PC-3 (cell line): Measurements from ENCODE around the gene EHMT1. TPM values are rescaled to one million over a fixed set of nuclear protein-coding genes. Genes with fewer than 3 reads are reported as not detected.

ENCODE experiments used
- ATAC-seq: fragments of 200-7000 bp; cut with Tn5 transposase; 2 replicates; pipeline ENCODE4 v1.9.1; 2020; ENCODE audit warnings: mild to moderate bottlenecking, moderate library complexity
- BruUV-seq: library from RNA; stranded (reverse); fragments of 400-500 nt; replicated peaks from 2 replicates; lab custom pipeline; 2021; lab: Mats Ljungman, UMichigan
- CTCF ChIA-PET: fragments of 300-600 bp; sonication (Branson Sonifier 250); formaldehyde crosslinking; loops from one replicate; lab custom pipeline; 2022; ENCODE audit warnings: antibody characterized with exemption; lab: Charles Lee
- POLR2A ChIA-PET: fragments of 300-600 bp; sonication (Branson Sonifier 250); formaldehyde crosslinking; loops from one replicate; lab custom pipeline; 2022; ENCODE audit warnings: antibody characterized with exemption; ENCODE audit not compliant: unreplicated experiment; lab: Charles Lee
- DNase-seq: peaks from one replicate; pipeline ENCODE4 v3.0.0-alpha.2; 2015
- H2AFZ ChIP-seq: fragments of 300-600 bp; sonication (generic); 2 replicates; pipeline ENCODE4 v1.6.0; 2016; ENCODE audit warnings: antibody characterized with exemption, low read length
- H3F3A ChIP-seq: fragments of 300-600 bp; sonication (generic); one replicate; pipeline ENCODE4 v1.6.0; 2017; ENCODE audit warnings: antibody characterized with exemption, low read length, control low read depth, mild to moderate bottlenecking; ENCODE audit not compliant: unreplicated experiment
- H3K27ac ChIP-seq: fragments of 300-600 bp; sonication (generic); 2 replicates; pipeline ENCODE4 v1.5.1; 2016; ENCODE audit warnings: mild to moderate bottlenecking, low read length
- H3K27me3 ChIP-seq: fragments of 300-600 bp; sonication (generic); 2 replicates; pipeline ENCODE4 v1.6.1; 2016; ENCODE audit warnings: low read length, mixed read lengths
- H3K36me3 ChIP-seq: fragments of 300-600 bp; sonication (generic); 2 replicates; pipeline ENCODE4 v1.6.1; 2016; ENCODE audit warnings: low read depth, mixed run types, low read length, mixed read lengths
- H3K4me1 ChIP-seq: fragments of 300-600 bp; sonication (generic); 2 replicates; pipeline ENCODE4 v1.5.1; 2016; ENCODE audit warnings: low read length; ENCODE audit not compliant: insufficient read depth
- H3K4me2 ChIP-seq: fragments of 300-600 bp; sonication (generic); 2 replicates; pipeline ENCODE4 v1.6.0; 2016; ENCODE audit warnings: low read length
- H3K4me3 ChIP-seq: fragments of 300-600 bp; sonication (generic); 2 replicates; pipeline ENCODE4 v1.5.1; 2016; ENCODE audit warnings: mild to moderate bottlenecking, low read length, mixed read lengths
- H3K79me2 ChIP-seq: fragments of 300-600 bp; sonication (generic); 2 replicates; pipeline ENCODE4 v1.6.1; 2017; ENCODE audit warnings: low read length, mixed read lengths
- H3K9ac ChIP-seq: fragments of 300-600 bp; sonication (generic); 2 replicates; pipeline ENCODE4 v1.6.0; 2016; ENCODE audit warnings: mild to moderate bottlenecking, low read length
- H3K9me2 ChIP-seq: fragments of 300-600 bp; sonication (generic); replicated peaks from 2 replicates; pipeline ENCODE4 v1.6.1; 2016; ENCODE audit warnings: mixed run types, low read length, mixed read lengths
- H3K9me3 ChIP-seq: fragments of 300-600 bp; sonication (generic); 2 replicates; pipeline ENCODE4 v1.6.1; 2016; ENCODE audit warnings: low read length, mixed read lengths
- H4K20me1 ChIP-seq: fragments of 300-600 bp; sonication (generic); 2 replicates; pipeline ENCODE4 v1.6.1; 2016; ENCODE audit warnings: low read length, mixed read lengths
- EZH2 ChIP-seq: fragments of 300-600 bp; sonication (generic); IDR thresholded peaks from one replicate; pipeline ENCODE4 v1.6.1; 2017; ENCODE audit warnings: antibody characterized with exemption, mild to moderate bottlenecking, low read length; ENCODE audit not compliant: unreplicated experiment
- EZH2phosphoT487 ChIP-seq: fragments of 300-600 bp; sonication (generic); IDR thresholded peaks from 2 replicates; pipeline ENCODE4 v1.6.1; 2018; ENCODE audit warnings: mild to moderate bottlenecking, antibody characterized with exemption, low read length, borderline replicate concordance
- intact Hi-C: fragments of 100-400 bp; cut with micrococcal nuclease; formaldehyde crosslinking; loops from 2 replicates; pipeline ENCODE4 v1.9.0; 2023
- total RNA-seq: library from RNA; depleted of rRNA; stranded (reverse); fragments of >200 nt; gene quantifications from 2 replicates; pipeline ENCODE4 v1.2.3, GENCODE V29; 2014
- TF ChIP-seq, protein P1 (sequence below): fragments of 300-600 bp; sonication (generic); conservative IDR thresholded peaks from 2 replicates; pipeline ENCODE4 v1.5.1; 2017; ENCODE audit warnings: antibody characterized with exemption, low read depth, mild to moderate bottlenecking, low read length

Gene EHMT1
- total RNA-seq, 1 experiment from 2014 or later, result 42.8 TPM

DNA sequence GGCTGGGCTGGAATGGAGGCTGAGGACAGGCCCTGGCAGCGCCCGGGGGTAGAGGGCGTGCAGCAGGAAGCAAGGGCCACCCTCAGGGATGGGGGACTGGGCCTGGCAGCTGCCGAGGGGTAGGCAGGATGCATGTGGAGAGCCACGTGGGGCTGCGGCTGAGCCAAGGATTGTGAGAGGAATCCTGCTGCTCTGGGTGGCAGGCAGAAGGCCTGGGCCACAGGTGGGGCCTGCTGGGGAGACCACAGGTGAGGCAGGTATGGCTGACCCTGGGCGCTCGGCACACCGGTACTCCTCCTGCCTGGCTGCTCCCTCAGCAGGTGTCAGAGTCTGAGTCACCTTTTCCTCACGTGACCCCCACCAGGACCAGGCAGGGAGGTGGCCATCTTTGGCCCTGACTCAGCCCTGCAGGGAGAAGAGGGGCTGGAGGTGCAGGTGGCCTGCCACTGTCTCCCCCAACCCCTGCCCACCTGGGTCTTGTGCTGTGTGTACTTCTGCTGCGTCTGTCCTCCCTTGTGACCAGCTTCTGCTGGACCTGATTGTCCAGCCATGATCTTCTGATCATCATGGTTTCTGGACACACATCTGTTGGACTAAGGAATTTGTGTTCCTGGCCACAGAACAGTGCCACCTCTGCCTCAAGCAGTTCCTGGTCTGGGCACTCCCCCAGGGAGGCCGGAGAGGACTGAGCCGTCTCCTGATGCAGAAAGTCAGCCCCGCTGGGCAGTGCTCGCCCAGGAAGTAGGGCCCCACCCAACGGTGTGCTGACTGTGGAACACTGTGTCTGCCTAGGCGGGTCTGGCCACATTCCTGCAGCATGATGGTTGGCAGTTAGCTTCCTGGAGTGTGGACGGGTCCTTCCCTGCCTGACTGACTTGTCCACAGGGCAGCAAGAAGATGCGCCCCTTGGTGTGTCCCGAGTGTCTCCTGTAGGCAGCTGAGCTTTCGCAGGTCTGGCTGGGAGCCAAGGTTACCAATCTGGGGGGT lies 6.9 kb upstream of the EHMT1 start:
- Histone ChIP-seq H3K4me2 (peak overlapping the region; percentile 81), H3K36me3 (peaks cover 5% of the 10 kb centered on the region; the same call in 1 of the 2 replicates), H3K9me3 (no peaks in the 10 kb centered on the region), H3K9me2 (no peaks in the 10 kb centered on the region), H3K4me1 (peaks cover 35% of the 10 kb centered on the region), H3F3A (no peaks in the 10 kb centered on the region), H2AFZ (no peak overlapping the region), H4K20me1 (no peaks in the 10 kb centered on the region), H3K4me3 (peak overlapping the region; percentile 47), H3K9ac (peak overlapping the region; percentile 85), H3K79me2 (peaks cover 61% of the 10 kb centered on the region), H3K27me3 (no peaks in the 10 kb centered on the region), H3K27ac (peak overlapping the region; percentile 99)
- DNase-seq (peak; percentile 96), ATAC-seq (peak; percentile 88)
- ChIA-PET CTCF (no interaction called here), POLR2A (no interaction called here)
- TF ChIP-seq EZH2phosphoT487, result no peak
- TF ChIP-seq EZH2, result no peak
- TF ChIP-seq, protein P1, sequence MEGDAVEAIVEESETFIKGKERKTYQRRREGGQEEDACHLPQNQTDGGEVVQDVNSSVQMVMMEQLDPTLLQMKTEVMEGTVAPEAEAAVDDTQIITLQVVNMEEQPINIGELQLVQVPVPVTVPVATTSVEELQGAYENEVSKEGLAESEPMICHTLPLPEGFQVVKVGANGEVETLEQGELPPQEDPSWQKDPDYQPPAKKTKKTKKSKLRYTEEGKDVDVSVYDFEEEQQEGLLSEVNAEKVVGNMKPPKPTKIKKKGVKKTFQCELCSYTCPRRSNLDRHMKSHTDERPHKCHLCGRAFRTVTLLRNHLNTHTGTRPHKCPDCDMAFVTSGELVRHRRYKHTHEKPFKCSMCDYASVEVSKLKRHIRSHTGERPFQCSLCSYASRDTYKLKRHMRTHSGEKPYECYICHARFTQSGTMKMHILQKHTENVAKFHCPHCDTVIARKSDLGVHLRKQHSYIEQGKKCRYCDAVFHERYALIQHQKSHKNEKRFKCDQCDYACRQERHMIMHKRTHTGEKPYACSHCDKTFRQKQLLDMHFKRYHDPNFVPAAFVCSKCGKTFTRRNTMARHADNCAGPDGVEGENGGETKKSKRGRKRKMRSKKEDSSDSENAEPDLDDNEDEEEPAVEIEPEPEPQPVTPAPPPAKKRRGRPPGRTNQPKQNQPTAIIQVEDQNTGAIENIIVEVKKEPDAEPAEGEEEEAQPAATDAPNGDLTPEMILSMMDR, result no peak
- intact Hi-C loops, result no loop called here
- TSS peak; percentile 30 for BruUV-seq

DNA sequence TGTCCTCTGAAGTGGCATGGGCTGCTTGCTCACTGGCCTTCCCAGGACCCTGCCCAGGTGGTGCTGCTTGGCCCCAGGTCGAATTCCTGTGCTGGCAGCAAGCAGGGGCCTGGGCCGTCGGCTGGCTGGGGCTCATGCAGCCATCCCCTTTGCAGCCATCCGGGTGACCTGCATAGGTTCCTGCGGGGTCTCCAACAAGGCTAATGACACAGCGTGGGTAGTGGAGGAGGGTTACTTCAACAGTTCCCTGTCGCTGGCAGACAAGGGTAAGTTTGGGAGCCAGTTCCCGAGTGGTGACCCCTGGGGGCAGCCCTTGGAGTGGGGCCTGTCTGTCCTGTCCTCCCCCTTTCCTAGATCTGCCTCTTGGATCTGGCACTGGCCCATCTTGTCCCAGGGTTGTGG lies 6.1 kb upstream of the EHMT1 start:
- intact Hi-C loops, result no loop called here
- Histone ChIP-seq H2AFZ (no peak overlapping the region), H3K4me3 (peak overlapping the region; percentile 31; the same call in 1 of the 2 replicates), H3K4me1 (peaks cover 34% of the 10 kb centered on the region), H3K9me3 (no peaks in the 10 kb centered on the region), H4K20me1 (no peaks in the 10 kb centered on the region), H3K27ac (peak overlapping the region; percentile 99), H3K4me2 (peak overlapping the region; percentile 81), H3K36me3 (peaks cover 5% of the 10 kb centered on the region; the same call in 1 of the 2 replicates), H3K79me2 (peaks cover 61% of the 10 kb centered on the region), H3K9ac (peak overlapping the region; percentile 55), H3K27me3 (no peaks in the 10 kb centered on the region), H3K9me2 (no peaks in the 10 kb centered on the region), H3F3A (no peaks in the 10 kb centered on the region)
- ChIA-PET POLR2A (no interaction called here), CTCF (no interaction called here)
- no peak for TF ChIP-seq EZH2
- TF ChIP-seq, protein P1, result no peak
- TF ChIP-seq EZH2phosphoT487, result no peak
- BruUV-seq, result TSS peak; percentile 32
- DNase-seq (no peak), ATAC-seq (no peak)
